HepG2 (cell line): Measurements from ENCODE around the gene SEMA3B. TPM values are rescaled to one million over a fixed set of nuclear protein-coding genes. Genes with fewer than 3 reads are reported as not detected.
A peak's percentile ranks its signal among the peaks of the same experiment; 100 is the strongest.

Source experiments
- CREB1 ChIP-seq, 2 experiments: fragments of 450-650 bp in 1 of 2; IDR thresholded peaks; 2 replicates each; pipeline ENCODE4 v1.6.1; 2016 to 2017; ENCODE audit warnings: control low read depth in 1 of 2, mild to moderate bottlenecking in 1 of 2, missing compliant biosample characterization in 1 of 2, missing genetic modification characterization in 1 of 2
- EHMT2 ChIP-seq: fragments of 200-600 bp; sonication (generic); IDR thresholded peaks from 2 replicates; pipeline ENCODE4 v1.7.0; 2017; ENCODE audit warnings: antibody characterized with exemption, low read depth, low read length, borderline replicate concordance
- ELF3 ChIP-seq: IDR thresholded peaks from 2 replicates; pipeline ENCODE4 v1.6.1; 2016; ENCODE audit warnings: missing genetic modification reagents, missing compliant biosample characterization
- GATA4 ChIP-seq: sonication (generic); IDR thresholded peaks from 2 replicates; pipeline ENCODE4 v1.6.1; 2016; ENCODE audit warnings: antibody characterized with exemption, low read depth, borderline replicate concordance
- KLF11 ChIP-seq: IDR thresholded peaks from 2 replicates; pipeline ENCODE4 v1.6.1; 2016; ENCODE audit warnings: missing compliant biosample characterization
- KLF16 ChIP-seq, 2 experiments: sonication (generic) in 1 of 2; formaldehyde crosslinking in 1 of 2; IDR thresholded peaks; 2 replicates each; pipeline versions ENCODE4 v1.6.1 to v1.8.0; 2016 to 2023; ENCODE audit warnings: missing genetic modification reagents in 2 of 2, missing compliant biosample characterization in 1 of 2
- MED1 ChIP-seq: sonication (generic); formaldehyde crosslinking; IDR thresholded peaks from 2 replicates; pipeline ENCODE4 v1.4.0; 2020; ENCODE audit warnings: missing genetic modification reagents
- SOX6 ChIP-seq, 2 experiments: fragments of 450-650 bp in 1 of 2; sonication (generic) in 1 of 2; formaldehyde crosslinking in 1 of 2; IDR thresholded peaks; 2 replicates each; pipeline versions ENCODE4 v1.4.0 to v1.6.1; 2017 to 2020; ENCODE audit warnings: antibody characterized with exemption in 1 of 2, mild to moderate bottlenecking in 1 of 2, missing genetic modification reagents in 1 of 2
- SYNCRIP ChIP-seq: fragments of 200-400 bp; formaldehyde crosslinking; IDR thresholded peaks from 2 replicates; pipeline ENCODE4 v1.6.1; 2018; ENCODE audit warnings: mild to moderate bottlenecking, low read depth, low read length; ENCODE audit not compliant: insufficient read depth
- TOPORS ChIP-seq: sonication (generic); formaldehyde crosslinking; IDR thresholded peaks from 2 replicates; pipeline ENCODE4 v1.8.0; 2023; ENCODE audit warnings: mild to moderate bottlenecking, missing genetic modification reagents
- ZBTB20 ChIP-seq: sonication (generic); formaldehyde crosslinking; IDR thresholded peaks from 2 replicates; pipeline ENCODE4 v1.8.1; 2023; ENCODE audit warnings: missing genetic modification reagents, low read depth, mild to moderate bottlenecking, borderline replicate concordance
- ZNF407 ChIP-seq: sonication (generic); formaldehyde crosslinking; IDR thresholded peaks from one replicate; pipeline ENCODE4 v1.5.1; 2020; ENCODE audit warnings: mild to moderate bottlenecking, missing genetic modification reagents; ENCODE audit errors: not compliant biosample characterization
- ZNF446 ChIP-seq: sonication (generic); formaldehyde crosslinking; IDR thresholded peaks from 2 replicates; pipeline ENCODE4 v1.5.0; 2020; ENCODE audit warnings: mild to moderate bottlenecking, missing genetic modification reagents
- ZNF513 ChIP-seq: sonication (generic); formaldehyde crosslinking; conservative IDR thresholded peaks from 2 replicates; pipeline ENCODE4 v1.5.0; 2020; ENCODE audit warnings: missing genetic modification reagents
- ZNF558 ChIP-seq: sonication (generic); formaldehyde crosslinking; IDR thresholded peaks from 2 replicates; pipeline ENCODE4 v1.9.0; 2022; ENCODE audit warnings: mild to moderate bottlenecking, missing genetic modification reagents, borderline replicate concordance
- ZNF788 ChIP-seq: sonication (generic); formaldehyde crosslinking; IDR thresholded peaks from 2 replicates; pipeline ENCODE4 v1.5.0; 2020; ENCODE audit warnings: mild to moderate bottlenecking, missing genetic modification reagents, borderline replicate concordance
- ZSCAN29 ChIP-seq: sonication (generic); formaldehyde crosslinking; conservative IDR thresholded peaks from 2 replicates; pipeline ENCODE4 v1.4.0; 2020; ENCODE audit warnings: mild to moderate bottlenecking, missing genetic modification reagents
- polyA plus RNA-seq, 8 experiments: library from polyadenylated mRNA; depleted of rRNA in 3 of 8; stranded (reverse) in 7 of 8; unstranded in 1 of 8; fragments of >200 nt; fragmentation: Illumina TruSeq in 4 of 8; extraction: Trizol in 4 of 8; gene quantifications; 2 replicates each; pipeline versions ENCODE4 v1.2.1 to v1.2.3, GENCODE V29; 2011 to 2016; ENCODE audit warnings: low read depth in 4 of 8, missing spikeins in 1 of 8, mixed read lengths in 1 of 8; ENCODE audit not compliant: insufficient read depth in 1 of 8
- total RNA-seq, 5 experiments: library from RNA; depleted of rRNA; stranded (reverse); fragments of >200 nt; fragmentation: Illumina TruSeq; extraction: Trizol; gene quantifications; 2 replicates each; pipeline ENCODE4 v1.2.3, GENCODE V29; 2016; ENCODE audit warnings: low read depth in 1 of 5

Gene SEMA3B
- total and polyA plus RNA-seq, 2 of the 13 experiments (the other 11 are each of a cell fraction or from before 2014, with no cell fraction given), result 93.2 to 158 TPM

- no peak for TF ChIP-seq SOX6 (IDR thresholded peaks at IDR 0.05)
- TF ChIP-seq SOX6 (CRISPR knock-in tag; IDR thresholded peaks at IDR 0.05), result peak; percentile 63
- peak; percentile 51; the same call in 1 of the 2 replicates for TF ChIP-seq GATA4
- TF ChIP-seq SYNCRIP, result no peak
- no peak for TF ChIP-seq ZNF513 (CRISPR knock-in tag)
- TF ChIP-seq MED1 (CRISPR knock-in tag), result peak; percentile 61
- no peak for TF ChIP-seq ELF3 (CRISPR knock-in tag)
- TF ChIP-seq ZNF446, result peak; percentile 63; the same call in 1 of the 2 replicates
- TF ChIP-seq KLF11 (CRISPR knock-in tag), result no peak
- TF ChIP-seq TOPORS (CRISPR knock-in tag), result no peak
- peak; percentile 73; the same call in 1 of the 2 replicates for TF ChIP-seq ZNF558 (CRISPR knock-in tag)
- no peak for TF ChIP-seq EHMT2
- TF ChIP-seq ZNF788, result peak; percentile 84; the same call in 1 of the 2 replicates
- 0 out of 2 replicates have a peak, but pooled peaks have one; percentile 49 for TF ChIP-seq ZBTB20
- peak; percentile 90; the same call in 1 of the 2 replicates for TF ChIP-seq CREB1 (IDR thresholded peaks at IDR 0.05)
- TF ChIP-seq CREB1 (CRISPR knock-in tag; IDR thresholded peaks at IDR 0.05), result no peak
- no peak for TF ChIP-seq ZSCAN29 (CRISPR knock-in tag)
- TF ChIP-seq KLF16 (CRISPR knock-in tag; IDR thresholded peaks at IDR 0.05), result peak in 1 of 2 experiments; percentile 75; a peak in 2 of 4 replicates
- peak; percentile 27 for TF ChIP-seq ZNF407 (CRISPR knock-in tag)
Observed at GRCh38 chr3:50298836-50299637, 30.1 kb downstream of the SEMA3B start, which contains the start of the genes HYAL3 and NAA80 (continued).
